Middle frontal gyrus (tissue), 1 donor: ENCODE measurements around the gene ING3.

Experiments used
- DNase-seq: peaks from one replicate; pipeline ENCODE4 v3.0.0-alpha.2; 2015; ENCODE audit warnings: low spot score; ENCODE audit errors: extremely low spot score

The ING3 gene

GRCh38 chr7:120988591-120989256 lies 38.1 kb downstream of the ING3 start, which contains the start of gene CPED1:
Gene CPED1 (plus strand): TSS chr7:120988711. CDS start chr7:120989622, 911 bp downstream.
- no peak for DNase-seq

- no peak for DNase-seq
These were observed 39.0 kb downstream of the ING3 start for GRCh38 chr7:120989257-120990220.

- no peak for DNase-seq
These were observed 40.0 kb downstream of the ING3 start for GRCh38 chr7:120990468-120991118.

- no peak for DNase-seq
These were observed 40.6 kb downstream of the ING3 start for GRCh38 chr7:120991161-120991560.

GRCh38 chr7:120991581-120991980 lies 41.0 kb downstream of the ING3 start:
- DNase-seq = no peak

- DNase-seq = no peak
These were observed 41.8 kb downstream of the ING3 start for GRCh38 chr7:120992272-120992964.

- no peak for DNase-seq
These were observed 42.5 kb downstream of the ING3 start for GRCh38 chr7:120992965-120993494.

- DNase-seq = no peak
These were observed 43.1 kb downstream of the ING3 start for GRCh38 chr7:120993553-120994191.

- no peak for DNase-seq
These were observed 44.2 kb downstream of the ING3 start for GRCh38 chr7:120994512-120995410.

GRCh38 chr7:120995654-120996053 lies 45.1 kb downstream of the ING3 start:
- no peak for DNase-seq

- DNase-seq = peak; percentile 34
These were observed 45.9 kb downstream of the ING3 start for GRCh38 chr7:120996333-120996987.

- DNase-seq = no peak
These were observed 46.4 kb downstream of the ING3 start for GRCh38 chr7:120996988-120997345.

GRCh38 chr7:120997882-120998474 lies 47.4 kb downstream of the ING3 start:
- no peak for DNase-seq

- DNase-seq = no peak
These were observed 47.9 kb downstream of the ING3 start for GRCh38 chr7:120998520-120998919.

GRCh38 chr7:120998996-120999565 lies 48.5 kb downstream of the ING3 start:
- DNase-seq = no peak

- DNase-seq = no peak
These were observed 49.8 kb downstream of the ING3 start for GRCh38 chr7:121000081-121000983.

GRCh38 chr7:121001234-121001906 lies 50.8 kb downstream of the ING3 start:
- no peak for DNase-seq
